Activated CD4-positive, alpha-beta T cell treated with anti-CD3 and anti-CD28 coated beads, Interleukin-2, amount 50 U/mL, for 16 hours (primary cell): ENCODE results near the gene LRMDA.

Experiments
- DNase-seq: peaks from one replicate; pipeline ENCODE4 v3.0.0-alpha.2; 2020

LRMDA gene

DNA sequence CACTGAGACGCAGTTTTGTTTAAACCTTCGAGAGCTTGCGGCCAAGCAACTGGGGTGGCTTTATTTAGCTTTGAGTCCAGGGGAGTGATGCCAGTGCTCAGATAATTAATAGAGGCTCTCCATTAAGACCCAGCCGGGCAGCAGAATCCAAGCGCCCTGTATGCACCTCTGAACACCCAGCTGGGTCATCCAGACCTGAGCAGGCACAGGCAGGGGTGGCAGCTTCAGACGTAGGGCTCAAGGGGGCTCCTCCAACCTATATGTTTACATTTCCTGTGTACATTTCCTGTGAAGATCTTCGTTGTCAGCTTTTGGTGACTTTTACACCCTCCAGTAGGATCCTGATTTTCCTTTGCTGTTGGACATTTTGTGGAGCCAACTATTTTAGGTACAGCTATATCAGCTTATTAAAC is 719.5 kb downstream of the LRMDA start:
- DNase-seq, result no peak

DNA sequence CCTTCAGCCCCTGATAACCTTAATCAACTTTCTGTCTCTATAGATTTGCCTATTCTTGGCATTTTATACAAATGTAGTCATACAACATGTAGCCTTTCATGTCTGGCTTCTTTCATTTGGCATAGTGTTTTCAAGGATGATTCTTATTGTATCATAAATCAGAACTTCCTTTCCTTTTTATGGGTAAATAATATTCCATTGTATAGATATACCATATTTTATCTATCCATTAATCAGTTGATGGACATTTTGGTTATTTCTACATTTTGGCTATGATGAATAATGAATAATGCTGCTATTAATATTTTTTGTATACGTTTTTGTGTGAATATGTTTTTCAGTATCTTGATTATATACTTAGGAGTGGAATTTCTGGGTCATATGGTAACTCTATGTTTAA is 720.8 kb downstream of the LRMDA start:
- DNase-seq, result no peak

GRCh38 chr10:76155961-76156360 is 724.5 kb downstream of the LRMDA start:
- no peak for DNase-seq

DNA sequence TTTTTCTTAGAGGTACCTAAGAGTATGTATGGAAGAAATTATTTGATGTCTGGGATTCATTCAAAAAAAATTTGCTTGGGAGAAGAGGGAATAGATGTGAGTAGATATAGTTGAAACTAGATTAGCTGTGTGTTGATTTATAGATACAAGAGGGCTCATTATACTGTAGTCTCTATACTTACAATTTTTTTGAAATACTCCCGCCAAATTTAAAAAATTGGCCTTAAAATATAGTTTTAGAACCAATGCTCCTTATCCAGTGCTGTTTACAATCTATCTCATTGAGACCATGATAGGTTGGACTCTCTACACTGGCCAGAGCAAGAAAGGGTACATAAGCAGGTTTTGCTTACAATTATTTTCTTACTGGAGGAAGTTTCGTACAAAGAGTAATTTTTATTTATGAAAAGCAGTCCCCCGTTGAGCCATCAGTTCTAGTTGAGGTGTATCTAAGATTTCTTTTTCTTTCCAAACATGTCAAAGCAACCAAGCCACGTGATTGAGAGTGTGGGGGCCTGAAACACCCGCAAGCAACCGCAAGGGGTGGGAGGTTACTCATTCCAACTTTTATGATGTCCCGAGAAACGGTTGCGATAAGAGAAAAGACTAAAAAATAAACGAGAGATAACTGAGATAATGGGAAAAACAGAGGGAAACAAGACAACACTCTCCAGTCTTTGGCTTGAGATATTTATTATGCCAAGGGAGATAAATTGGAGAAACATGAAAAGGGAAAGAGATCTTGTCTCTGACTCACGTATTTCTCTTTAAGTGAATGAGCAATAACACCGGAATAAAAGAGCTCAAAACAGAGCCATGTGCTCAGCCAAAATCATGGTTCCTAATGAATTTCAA is 729.2 kb downstream of the LRMDA start:
- no peak for DNase-seq

- DNase-seq, result no peak
Observed at GRCh38 chr10:76161301-76161582, 729.8 kb downstream of the LRMDA start.

DNA sequence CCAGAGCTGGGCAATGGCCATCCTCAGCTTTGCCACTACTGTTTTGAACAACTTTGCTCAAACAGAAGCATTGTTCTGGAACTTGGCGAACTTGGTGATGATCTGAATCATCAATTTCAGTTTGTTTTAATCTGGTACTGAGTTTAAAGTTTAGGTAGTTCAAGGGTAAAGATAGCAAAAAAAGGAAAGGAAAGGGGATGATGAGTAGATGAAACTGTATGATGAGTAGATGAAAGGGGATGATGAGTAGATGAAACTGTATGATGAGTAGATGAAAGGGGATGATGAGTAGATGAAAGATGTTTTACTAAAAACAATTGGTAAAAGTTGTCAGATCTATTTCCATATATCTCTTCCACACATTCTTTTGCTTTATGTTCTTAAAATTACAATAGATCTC is 737.0 kb downstream of the LRMDA start:
- no peak for DNase-seq

- DNase-seq, result no peak
Observed at GRCh38 chr10:76169246-76169645, 737.8 kb downstream of the LRMDA start.

- DNase-seq, result no peak
Observed at GRCh38 chr10:76172020-76172419, 740.6 kb downstream of the LRMDA start.

GRCh38 chr10:76175533-76176165 is 744.2 kb downstream of the LRMDA start:
- no peak for DNase-seq

- DNase-seq, result no peak
Observed at GRCh38 chr10:76176166-76176550, 744.7 kb downstream of the LRMDA start.

DNA sequence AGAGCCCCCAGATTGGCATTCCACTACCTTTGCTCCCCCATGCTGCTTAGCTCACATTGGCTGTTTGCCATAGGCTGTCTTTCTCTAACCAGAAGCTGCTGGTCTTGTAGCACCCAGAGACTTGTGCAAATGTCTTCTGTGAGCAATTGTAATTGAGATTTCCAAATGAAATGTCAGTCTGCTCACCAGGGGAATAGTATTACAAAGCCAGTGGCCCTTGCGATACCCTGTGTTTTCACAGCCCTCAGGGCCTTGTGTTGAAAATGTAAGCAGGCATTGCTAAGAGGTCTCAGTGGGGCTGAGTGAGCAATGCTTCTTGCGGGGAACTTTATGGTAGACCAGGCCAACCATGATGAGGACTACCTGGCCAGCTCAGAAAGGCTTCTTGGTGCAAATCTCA is 746.5 kb downstream of the LRMDA start:
- DNase-seq, result no peak

GRCh38 chr10:76178532-76179292 is 747.3 kb downstream of the LRMDA start:
- no peak for DNase-seq

GRCh38 chr10:76179806-76180205 is 748.4 kb downstream of the LRMDA start:
- DNase-seq, result no peak

- DNase-seq, result no peak
Observed at GRCh38 chr10:76184647-76185046, 753.2 kb downstream of the LRMDA start.

- no peak for DNase-seq
Observed at GRCh38 chr10:76185471-76186301, 754.3 kb downstream of the LRMDA start.

DNA sequence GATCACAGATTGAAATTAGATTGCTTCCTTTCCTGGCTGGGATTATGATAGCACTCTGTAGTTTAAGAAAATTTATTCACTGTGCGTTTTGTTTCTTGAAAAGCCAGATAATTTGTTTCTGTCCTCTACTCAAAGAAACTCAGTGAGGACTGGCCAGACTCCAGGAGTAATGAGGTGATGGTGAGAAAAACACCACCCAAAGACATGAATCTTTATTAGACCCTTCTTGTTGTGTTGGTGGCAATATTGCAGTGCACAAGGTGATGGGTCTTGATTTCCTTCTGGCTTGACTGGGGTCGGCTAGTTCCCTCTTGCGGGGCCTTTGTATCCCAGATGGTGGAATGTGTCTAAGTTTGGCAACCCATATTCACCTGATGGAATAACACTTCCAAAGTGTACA is 756.8 kb downstream of the LRMDA start:
- no peak for DNase-seq

DNA sequence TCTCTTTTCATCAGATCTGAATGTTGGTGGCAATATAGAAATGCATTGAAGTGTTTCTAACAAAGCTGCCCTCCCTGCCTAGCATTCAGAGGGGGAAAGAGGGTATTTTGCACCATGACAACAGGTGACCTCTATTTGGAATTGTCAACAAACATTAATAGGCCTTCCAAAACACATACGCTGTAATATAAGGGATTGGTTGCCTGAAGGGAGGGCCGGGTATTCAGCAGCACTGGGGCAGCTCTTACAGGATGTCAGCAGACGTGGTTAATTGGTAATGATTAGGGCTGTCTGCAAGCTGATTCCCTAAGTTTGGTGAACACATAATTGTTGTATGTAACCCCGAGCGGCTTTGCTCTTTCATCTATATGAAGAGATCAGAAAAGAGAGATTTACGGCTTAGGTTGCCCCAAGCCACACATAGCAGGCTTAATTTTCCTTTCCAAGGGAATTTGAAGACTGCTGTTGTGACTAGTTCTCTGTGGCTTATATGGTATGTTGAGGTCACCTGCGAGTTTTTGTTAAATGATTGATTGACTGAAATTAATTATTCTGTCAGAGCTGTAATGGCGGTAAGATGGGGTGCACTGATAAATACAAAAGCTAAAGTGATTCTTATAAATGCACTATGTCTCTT is 759.3 kb downstream of the LRMDA start:
- no peak for DNase-seq

GRCh38 chr10:76191336-76191735 is 759.9 kb downstream of the LRMDA start:
- DNase-seq, result no peak

GRCh38 chr10:76192151-76192550 is 760.7 kb downstream of the LRMDA start:
- no peak for DNase-seq

- DNase-seq, result no peak
Observed at GRCh38 chr10:76192694-76193320, 761.4 kb downstream of the LRMDA start.

DNA sequence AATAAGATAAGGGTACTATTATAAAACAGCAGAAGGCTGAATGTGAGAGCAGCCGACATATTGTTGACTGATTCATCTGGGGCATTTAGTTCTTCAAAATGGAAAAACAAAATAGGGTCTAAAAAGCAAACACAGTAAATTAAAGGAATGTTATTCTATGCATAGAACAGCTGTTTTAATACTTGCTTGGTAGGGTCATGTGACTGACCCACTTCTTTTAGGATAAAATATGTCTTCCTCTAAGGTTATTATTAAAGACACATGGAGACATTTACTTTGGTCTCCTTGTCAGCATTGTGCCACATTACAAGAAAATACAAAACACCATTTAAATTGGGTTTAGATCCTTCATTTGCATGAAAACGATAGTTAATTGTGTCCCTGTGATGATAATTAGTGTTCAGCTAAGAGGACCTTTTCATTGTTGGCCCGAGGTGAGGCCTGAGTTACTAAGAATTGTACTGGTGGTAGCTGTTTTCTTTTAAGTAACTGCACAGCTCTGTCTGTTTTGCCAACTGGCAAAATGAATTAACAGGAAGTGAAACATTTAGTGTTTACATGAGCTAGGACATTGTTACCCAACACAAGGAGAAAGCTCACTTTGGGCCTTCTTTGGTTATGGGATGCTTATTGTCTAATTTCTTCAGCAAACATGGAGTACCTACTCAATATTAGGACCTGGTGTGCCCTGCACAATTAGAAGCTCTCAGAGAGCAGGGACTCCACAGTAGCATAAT is 764.4 kb downstream of the LRMDA start:
- DNase-seq, result no peak
